Measurements from ENCODE around the gene TUT1. TPM values are rescaled to one million over a fixed set of nuclear protein-coding genes. Genes with fewer than 3 reads are reported as not detected.
"Not testable (repeated sequence)": the region's sequence is repeated elsewhere in the genome, so short reads cannot be mapped to it uniquely, and the experiment has no call there.

Gene TUT1
- polyA plus RNA-seq, 5 donors, result 22.4 to 26.3 (median 25.0) TPM

DNA sequence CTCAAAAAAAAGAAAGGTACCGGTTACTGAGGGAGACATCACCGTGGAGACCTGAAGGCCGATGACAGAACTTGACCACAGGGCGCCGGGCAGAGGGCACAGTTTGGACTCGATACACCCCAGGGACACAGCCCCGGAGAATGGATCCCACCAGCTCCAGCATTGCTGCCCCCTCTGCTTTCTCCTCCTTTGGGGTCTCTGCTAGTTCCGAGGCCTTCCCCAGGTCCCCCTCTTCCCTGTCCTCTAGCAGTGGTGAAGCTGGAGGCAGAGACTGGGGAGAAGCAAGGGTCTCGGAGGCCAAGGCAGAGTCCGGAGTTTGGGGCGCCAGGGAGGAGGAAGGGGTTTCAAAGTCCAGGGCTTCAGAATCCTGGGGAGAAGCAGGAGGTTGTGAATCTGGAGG is 12.8 kb downstream of the TUT1 start:
- no peak for DNase-seq

DNA sequence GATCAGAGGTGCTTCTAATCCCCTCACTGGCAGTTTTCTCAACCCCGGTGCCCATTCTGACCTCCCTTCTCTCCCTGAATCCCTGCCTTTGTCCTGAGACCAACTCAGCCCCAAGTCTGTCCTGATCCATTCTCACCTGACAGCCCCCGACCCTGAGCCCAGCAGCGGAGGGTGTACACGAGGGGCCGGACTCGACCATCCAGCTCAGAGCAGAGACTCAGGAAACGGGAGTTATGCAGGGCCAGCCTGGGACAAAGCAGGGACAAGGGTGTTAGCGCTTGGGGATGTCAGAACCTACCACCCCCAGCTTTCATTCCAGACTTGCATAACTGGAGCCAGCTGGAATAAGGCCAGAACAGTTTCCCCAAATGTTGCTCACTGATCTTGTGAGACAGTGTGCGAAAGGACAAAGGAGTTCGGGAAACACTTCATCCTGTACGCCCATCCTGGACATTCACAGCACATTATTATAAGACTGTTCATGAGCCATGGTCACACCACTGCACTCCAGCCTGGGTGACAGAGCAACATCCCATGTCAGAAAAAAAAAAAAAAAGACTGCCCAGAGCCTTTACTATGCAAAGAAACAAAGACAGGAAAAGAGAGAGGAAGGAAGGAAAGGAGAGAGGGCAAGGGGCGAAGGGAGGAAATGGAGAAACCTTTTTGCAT is 14.1 kb downstream of the TUT1 start:
- no peak for DNase-seq

DNA sequence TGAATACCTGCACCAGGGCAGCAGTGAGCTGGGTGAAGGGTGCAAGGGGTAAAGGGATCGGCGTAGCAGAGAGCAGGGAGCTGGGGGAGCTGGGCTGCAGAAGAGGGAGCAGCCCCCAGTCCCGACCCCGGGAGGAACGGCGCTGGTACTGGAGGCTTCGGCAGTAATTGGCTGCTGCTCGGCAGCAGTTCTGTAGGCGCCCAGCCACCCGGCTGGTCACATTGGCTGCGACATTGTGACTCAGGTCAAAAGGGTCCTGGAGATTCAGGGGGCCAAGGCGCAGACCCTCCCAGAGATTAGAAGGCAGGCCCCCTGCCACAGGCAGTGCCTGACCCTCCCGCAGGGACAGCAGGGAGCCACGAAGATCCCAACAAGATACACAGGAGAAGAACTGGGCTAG is 15.5 kb downstream of the TUT1 start:
- DNase-seq, result no peak

DNA sequence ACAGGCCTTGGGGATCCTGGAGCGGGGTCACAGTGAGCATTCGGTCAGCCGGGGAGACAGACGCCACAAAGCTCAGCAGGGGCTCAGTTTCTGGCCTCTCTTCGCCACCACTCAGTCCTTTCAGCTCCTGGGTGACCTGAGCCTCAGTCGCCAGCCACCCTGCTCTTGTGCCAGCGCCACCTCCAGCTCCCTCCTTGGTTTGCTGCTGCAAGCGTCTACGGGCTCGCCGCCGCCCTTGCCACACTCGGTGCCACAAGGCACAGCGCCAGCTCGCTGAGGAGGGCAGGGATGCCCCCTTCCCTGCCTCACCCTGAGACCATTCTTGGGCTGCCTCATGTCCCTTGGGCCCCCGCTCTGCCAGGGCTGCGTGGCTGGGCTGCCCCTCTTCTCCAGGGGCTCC is 16.2 kb downstream of the TUT1 start:
- no peak for DNase-seq

DNA sequence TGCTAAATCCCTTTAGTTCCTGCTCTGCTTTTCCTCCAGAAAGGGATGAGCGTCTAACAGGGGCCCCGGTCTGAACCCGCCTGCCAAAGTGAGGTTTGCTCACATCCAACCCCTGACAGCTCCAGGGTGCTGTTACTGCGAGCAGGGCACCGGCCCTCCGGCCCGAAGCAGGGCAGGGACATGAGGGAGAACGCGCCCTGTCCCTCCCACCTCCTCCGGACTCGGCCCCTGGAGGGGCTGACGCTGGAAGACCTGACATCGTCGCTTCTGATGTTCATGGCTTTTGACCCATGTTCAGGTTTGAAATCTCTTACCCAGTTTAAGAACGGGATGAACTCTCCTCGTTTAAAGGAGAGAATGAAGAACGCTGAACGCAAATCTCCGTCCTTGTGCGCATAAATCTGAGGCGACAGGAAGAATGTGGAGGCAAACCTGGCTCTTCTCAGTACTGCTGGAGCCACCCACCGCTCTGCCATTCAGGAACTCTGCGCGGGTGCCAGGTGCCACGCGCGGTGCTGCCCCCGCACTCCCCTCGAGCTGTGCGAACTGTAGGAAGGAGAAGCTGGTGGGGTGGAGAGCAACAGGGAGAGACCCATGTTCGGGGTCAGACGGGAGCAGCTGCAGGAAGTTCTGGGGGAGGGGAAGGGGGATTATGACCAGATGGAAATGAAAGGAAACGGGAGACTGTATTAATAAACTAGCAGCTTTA is 16.8 kb downstream of the TUT1 start:
- DNase-seq, result no peak

DNA sequence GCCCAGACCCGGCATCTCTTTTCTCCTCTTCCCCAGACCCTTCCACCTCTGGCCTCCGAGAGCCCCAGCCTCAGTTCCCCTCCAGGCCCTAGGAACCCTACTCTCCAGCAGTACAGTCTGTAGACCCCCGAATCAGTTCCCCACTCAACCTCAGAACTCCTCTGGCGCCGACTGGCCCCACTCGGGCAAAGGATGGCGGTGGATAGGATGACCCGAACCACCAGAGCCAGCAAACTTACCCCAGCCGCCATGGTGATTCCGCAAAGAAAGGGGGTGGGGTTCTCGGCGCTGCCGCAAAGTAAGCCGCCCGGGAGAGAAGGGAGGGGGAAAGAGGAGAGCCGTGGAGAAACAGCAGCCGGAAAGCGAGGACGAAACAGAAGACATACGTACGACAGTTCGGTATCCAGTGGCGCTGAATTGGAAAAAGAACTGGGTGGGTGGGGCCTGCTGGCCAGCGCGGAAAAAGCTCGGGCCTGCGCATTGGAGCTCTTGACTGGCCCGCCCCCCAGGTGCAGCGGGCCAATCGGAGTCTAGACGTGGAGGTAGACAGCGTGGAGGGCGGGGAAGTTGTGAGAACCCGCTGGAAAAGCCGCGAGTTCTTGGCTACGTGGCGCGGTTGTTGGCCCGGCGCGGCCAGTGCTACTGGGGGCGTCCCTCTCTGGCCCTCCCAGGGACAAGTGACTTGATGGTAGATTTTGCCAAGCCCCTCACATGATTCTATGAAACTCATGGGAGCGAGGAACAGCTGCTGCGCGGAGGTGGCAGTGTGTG is 17.5 kb downstream of the TUT1 start, which contains the start of gene EEF1G:
EEF1G (minus strand) TSS at position 300 of the 771 bp plus-strand sequence; CDS start at position 251, 49 bp downstream.
- DNase-seq, result peak; percentile 99 to 100

DNA sequence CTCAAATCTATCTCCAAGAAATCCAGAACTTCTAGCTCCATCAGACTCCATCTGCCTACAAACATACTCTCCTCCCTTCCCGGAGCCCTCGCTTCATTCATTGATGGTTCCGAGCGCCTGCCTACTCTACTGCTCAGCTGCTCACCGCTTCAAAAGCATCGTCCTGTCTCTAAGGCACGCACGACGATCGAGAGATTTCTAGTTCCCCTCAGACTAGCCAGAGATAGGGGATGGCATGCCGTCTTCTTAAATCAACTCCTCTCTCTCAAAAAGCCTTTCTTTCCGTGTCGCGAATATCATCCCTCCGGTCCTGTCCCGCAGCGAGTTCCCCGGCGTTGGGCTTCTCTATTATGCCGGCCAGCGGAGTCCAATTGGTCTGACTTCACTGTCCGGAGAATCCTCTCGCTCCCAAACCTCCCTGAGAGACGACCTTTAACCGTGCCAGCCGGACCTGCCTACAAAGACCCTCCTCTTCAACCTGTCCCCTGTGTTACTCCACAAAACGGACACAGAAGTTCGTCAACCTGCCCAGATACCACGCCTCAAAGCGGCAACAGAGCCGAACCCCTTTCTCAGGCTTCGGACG is 18.2 kb downstream of the TUT1 start:
- no peak for DNase-seq

DNA sequence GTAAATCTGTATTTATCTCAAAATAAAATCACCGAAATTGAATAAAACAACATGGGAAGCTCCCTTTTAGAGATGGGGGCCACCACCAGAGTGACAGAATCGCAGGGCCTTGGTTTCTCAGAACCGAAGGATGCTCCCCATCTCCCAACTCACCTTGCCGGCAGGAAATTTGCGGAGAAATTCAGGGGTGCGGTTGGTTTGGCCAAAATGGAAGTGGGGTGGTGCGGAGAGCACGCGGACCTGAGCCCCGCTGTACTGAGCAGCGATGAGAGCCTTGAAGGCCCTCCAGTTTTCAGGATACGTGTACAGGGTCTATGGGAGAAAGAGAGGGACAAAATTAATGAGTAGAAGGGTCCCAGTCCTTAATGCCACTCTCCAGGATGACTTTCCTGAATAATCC is 18.9 kb downstream of the TUT1 start:
- no peak for DNase-seq

DNA sequence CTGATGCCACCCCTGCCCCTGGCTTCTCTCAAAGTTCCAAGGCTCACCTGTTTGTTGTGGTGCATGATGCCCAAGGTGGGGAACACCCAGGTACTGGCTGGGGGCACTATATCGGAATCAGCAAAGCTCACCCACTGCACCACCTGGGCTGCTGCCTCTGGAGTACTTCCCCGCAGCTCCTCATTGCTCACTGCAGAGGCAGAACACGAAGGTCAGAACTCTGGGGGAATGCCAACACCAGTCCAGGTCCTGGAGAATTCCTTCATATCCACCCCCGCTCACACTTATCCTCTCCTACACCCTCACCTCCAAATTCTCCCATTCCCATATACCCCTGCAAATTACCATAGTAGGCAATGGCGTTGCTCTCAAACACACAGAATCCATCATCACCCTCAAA is 19.8 kb downstream of the TUT1 start:
- not testable (repeated sequence) for DNase-seq

DNA sequence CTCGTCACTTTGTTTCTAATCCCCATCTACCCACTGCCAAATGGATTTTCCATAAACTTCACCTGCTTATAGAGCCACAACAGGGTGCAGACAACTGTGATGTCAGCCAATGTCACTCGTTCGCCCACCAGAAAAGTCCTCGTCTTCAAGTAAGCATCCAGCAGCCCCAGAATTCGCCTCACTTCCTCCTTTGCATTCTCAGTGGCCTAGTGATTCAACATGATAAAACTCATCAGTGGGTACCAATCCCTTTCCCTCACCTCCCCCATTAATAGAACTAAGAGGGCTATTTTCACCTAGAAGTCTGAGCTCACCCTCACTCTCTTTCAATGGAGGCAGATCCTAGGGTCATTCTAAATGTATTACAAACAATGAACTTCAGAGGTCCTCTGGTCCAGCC is 20.4 kb downstream of the TUT1 start:
- not testable (repeated sequence) for DNase-seq

DNA sequence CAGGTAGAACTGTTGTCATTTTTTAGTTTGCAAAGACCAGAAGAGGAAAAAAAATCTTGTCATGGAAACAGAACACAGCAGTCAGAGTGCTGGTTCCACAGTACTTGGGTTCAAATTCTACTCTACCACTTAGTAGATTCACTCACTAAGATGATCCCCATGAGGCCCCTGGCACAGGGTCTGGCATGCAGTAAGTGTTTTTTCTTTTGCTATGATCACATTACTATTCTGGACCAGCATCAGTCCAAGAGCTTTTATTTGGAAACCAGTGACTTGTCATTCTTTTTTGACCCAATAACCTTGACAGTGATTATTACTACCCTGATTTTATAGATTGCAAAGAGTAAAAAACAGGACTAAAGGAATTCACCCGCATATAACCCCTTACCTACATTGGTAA is 21.7 kb downstream of the TUT1 start:
- no peak for DNase-seq

DNA sequence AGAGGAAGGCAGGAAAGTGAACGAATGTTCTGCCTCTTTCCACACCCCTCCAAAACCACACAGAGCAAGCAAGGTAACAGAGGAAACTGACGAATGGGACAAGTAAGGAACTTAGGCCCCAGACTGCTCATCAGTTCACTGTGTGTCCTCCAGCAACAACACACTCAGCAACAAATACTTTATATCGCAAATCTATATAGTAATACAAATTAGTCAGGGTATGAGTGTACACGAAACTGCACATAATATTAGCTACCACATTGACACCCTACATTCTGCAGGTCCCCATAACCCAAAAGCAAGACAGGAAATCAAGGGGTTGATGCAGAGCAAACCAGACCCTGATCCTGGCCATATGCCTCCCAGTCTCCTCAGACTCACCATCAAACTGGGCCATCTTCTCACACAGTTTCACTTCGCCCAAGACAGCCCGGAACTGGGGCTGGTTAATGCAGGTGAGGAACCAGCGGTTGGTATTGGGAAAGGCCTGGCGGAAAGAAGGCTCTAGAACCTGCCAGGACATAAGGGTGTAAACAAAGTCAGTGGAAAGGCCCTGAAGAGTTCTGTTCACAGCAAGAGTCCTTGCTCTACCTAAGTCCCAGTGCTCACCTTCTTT is 24.2 kb downstream of the TUT1 start:
- no peak for DNase-seq

DNA sequence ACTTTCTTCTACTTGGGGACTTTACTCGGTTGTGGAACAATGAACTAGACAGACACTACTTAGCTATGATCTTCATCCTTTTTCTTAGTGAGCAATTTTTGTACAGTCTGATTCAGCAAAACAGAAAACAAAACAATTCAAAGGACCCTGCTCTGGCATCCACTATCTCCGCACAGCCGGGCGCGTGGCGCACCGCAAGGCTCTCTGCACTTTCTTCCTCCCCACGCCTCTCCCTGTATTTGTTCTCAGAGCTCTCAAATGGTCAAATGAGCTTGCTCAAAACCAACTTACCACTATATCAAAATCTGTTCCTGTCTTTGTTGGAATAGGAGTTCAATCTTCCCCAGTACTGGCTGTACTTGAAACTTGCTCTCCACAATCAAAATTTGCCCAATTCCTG is 25.1 kb downstream of the TUT1 start:
- no peak for DNase-seq

DNA sequence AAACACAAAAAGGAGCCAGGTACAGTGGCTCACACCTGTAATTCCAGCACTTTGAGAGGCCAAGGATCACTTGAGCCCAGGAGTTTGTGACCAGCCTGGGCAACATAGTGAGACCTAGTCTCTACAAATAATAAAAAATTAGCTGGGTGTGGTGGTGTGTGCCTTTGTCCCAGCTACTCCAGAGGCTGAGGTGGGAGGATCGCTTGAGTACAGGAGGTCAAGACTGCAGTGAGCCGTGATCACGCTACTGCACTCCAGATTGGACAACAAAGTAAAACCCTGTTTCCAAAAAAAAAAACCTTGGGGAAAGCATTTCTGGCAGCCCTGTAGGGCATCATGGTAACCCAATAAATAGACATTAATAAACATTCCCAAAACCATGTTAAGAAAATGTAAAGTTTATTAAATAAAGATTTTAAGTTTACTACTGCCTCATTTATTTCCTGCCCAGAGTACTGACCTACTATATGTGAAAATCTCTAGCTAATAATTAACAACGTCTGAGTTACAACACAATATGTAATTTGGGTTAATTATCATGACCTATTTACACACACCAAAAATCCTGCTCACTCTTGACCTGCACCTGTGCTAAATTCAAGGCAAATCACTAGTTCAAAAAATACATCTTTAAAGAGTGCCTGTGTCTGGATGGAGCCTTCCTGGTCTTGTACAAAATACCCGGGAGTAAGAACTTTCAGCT is 26.1 kb downstream of the TUT1 start:
- no peak for DNase-seq

DNA sequence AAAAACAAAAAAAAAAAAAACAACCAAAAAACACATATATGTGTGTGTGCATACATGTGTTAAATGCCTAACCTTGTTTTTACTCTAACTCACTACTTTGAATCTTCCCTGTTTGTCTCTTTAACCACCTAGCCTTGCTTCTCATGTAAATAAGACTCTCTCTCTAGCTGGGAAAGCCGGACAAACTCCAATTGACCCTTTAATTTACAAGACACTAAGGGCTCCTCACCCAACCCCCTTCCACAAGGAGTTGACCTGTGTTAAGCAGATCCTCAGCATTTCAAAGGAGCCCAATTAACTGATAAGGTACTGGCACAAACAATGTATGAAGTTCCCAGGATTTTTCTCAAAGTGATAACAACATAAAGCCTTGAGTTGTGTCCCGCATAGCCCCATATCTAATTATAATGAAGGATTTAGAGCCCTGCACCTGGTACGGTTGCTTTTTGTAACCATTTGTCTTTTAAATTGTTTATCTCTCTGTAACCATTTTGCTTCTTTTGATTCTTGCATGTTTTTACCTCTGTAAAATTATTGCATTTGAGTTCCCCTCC is 29.6 kb downstream of the TUT1 start:
- not testable (repeated sequence) for DNase-seq

DNA sequence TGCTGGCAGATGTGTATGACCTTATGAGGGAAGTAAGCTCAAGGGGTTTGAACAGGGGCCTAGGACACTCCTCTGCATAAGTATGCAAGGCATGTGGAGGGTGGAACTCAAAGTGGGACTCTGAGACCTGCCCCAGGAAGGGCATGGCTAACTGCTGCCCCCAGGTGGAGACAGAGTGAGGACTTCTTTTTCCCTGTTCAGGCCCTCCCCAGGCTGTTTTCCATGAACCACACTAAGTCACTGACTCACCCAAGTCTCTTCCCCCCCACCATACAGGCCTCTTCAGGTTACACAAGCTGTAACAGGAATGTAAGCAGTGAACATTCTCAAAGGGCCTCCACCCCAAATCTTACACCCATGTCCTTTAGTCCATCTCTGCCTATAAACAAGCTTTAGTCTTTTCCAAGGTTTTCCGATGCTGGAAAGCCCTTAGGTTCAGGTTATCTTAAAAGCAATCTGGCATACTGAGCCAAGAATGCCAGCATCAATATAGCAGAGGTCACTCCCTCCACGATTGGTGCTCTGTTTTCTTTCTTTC is 30.7 kb downstream of the TUT1 start:
- DNase-seq, result peak in 1 of 2 donors; percentile 55

DNA sequence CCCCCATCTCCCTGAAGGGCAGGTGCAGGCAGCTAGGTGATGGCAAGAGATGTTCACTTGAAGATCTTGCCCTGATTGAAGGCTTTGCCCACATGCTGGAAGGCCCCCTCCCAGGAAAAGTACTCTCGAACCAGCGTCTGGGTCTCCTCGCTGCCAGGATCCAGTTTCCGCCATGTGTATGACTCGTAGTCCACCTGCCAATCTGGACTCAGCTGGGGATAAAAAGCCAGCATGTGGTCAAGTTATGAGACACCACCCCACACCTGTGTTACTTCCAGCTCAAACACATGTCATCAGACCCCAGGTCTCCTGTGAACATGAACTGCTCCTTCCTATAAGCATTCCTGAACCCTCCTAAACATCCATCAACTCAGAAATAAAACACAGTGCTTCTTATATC is 31.7 kb downstream of the TUT1 start:
- DNase-seq, result not testable (repeated sequence)

DNA sequence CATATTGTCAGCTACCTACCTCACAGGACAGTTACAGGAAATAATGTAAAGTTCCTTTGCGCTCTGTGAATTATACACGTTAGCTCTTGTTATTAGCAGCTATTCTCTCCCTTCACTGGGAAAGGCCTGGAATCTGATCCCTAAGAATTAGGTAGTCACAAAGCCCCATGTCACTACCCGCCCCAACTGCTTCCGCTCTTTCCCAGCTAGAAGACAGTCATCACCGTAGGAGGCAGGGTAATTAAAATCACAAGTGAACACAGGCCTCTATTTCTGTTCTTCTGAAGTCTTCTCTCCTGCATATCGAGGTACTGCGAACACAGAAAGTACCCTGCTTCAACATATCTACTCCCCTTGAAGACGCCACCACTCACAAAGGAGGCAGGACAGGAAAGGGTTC is 32.1 kb downstream of the TUT1 start:
- DNase-seq, result no peak

DNA sequence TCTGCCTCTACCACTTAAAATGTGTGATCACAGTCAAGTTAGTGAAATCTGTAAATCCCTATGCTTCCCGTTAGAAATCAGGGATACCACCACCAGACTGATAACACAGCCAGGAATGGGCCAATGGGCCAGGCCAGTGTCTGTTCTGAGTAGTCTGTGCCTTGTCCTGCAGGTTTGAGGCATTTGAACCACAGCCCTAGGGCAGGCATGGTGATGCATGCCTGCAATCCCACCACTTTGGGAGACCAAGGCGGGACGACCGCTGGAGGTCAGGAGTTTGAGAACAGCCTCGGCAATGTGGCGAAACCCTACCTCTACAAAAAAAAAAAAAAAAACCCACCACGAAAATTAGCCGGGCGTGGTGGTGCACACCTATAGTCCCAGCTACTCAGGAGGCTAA is 32.7 kb downstream of the TUT1 start:
- no peak for DNase-seq

DNA sequence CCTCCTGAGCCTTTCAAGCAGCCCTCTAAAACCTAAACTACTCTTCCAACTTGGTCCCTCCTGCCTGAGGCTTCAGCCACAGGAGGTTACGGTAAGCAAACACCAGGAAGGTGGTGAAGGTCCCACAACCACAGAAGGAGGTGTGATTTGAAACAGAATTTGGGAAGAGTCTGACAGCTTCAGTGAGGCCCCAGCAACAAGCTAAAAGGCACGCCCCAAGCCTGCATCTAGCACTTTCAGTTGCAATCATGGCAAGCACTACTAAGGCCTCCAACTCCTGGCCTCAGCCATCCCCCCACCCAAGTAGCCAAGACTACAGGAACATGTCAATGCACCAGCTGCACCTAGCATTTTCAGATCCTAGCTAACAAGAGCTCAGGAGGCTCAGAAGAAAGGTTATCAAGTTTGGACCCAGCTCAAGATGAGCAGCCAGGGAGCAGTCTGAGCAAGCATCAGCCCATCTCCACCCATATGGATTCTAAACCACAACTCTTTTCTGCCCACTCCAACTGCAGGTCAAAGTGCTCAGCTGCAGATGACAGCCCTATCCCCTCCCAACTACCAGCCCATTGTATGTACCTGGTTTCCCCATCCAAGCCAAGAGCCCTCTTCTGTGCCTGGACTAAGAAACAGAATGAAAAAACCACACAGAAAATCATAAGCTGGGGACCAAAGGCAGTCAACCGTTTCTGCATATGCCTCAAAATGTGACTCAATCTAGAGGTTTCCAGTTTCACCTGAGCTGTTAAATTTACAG is 34.3 kb downstream of the TUT1 start:
- DNase-seq, result no peak

All from right lung (tissue), 5 donors.